GM12892 (cell line): Measurements from ENCODE around the gene ANKFN1.

Experiments used
- POLR2A ChIP-seq: IDR thresholded peaks from 2 replicates; pipeline ENCODE4 v1.6.1; 2011; ENCODE audit warnings: low read depth, low read length, control low read depth
- POLR2AphosphoS5 ChIP-seq: IDR thresholded peaks from 2 replicates; pipeline ENCODE4 v1.6.1; 2011; ENCODE audit warnings: low read depth, low read length, control low read depth

DNA sequence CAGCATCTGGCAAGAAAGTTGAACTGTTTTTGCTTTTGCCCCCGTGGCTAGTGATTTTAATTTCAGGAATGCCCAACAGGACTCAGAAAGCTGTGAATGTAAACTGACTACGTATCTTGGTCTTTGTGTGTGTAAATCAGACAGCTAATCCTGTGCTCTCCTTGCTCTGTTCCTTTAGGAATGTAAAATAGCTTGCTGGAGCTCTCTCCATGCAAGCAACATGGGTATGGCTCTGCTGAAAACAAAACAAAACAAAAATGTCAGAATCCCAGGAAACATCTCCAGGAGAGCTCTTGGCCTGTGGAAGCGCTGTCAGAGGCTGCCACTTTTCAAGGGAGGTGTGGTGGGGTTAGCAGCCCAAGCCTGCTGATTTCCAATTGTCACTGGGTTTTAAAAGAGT, 278.5 kb downstream of the ANKFN1 start:
- TF ChIP-seq POLR2A (no peak), POLR2AphosphoS5 (no peak)
